IMR-90 (cell line): ENCODE measurements around the gene DUSP6. TPM values are rescaled to one million over a fixed set of nuclear protein-coding genes. Genes with fewer than 3 reads are reported as not detected.

Experiments
- ATAC-seq: fragments of 200-7000 bp; cut with Tn5 transposase; 2 replicates; pipeline ENCODE4 v1.9.1; 2020; ENCODE audit warnings: low read depth, mild to moderate bottlenecking, moderate library complexity
- BruUV-seq: library from RNA; stranded (reverse); fragments of 400-500 nt; replicated peaks from 2 replicates; lab custom pipeline; 2021; lab: Mats Ljungman, UMichigan
- CTCF ChIA-PET: fragments of 300-600 bp; formaldehyde crosslinking; extraction: SDS; loops from one replicate; lab custom pipeline; 2021; ENCODE audit warnings: antibody characterized with exemption; lab: Yijun Ruan, JAX
- POLR2A ChIA-PET: fragments of 300-600 bp; sonication (Branson Sonifier 250); formaldehyde crosslinking; loops from one replicate; lab custom pipeline; 2022; ENCODE audit warnings: antibody characterized with exemption; ENCODE audit not compliant: unreplicated experiment; lab: Charles Lee
- DNase-seq: peaks from one replicate; pipeline ENCODE4 v3.0.0; 2013
- H2AFZ ChIP-seq: replicated peaks from 2 replicates; pipeline ENCODE3; 2013; ENCODE audit warnings: low read length, mild to moderate bottlenecking; ENCODE audit not compliant: poor library complexity
- H2AK5ac ChIP-seq: 2 replicates; pipeline ENCODE4 v1.6.1; 2013; ENCODE audit warnings: low read depth, low read length, inconsistent platforms
- H2AK9ac ChIP-seq: replicated peaks from 2 replicates; pipeline ENCODE3; 2013; ENCODE audit warnings: mild to moderate bottlenecking, low read depth, low read length, moderate library complexity; ENCODE audit not compliant: poor library complexity
- H2BK120ac ChIP-seq: 2 replicates; pipeline ENCODE4 v1.6.1; 2013; ENCODE audit warnings: low read depth, low read length, inconsistent platforms
- H2BK15ac ChIP-seq: 3 replicates; pipeline ENCODE4 v1.6.1; 2013; ENCODE audit warnings: low read depth, low read length, inconsistent platforms
- H2BK20ac ChIP-seq: 2 replicates; pipeline ENCODE4 v1.6.1; 2013; ENCODE audit warnings: low read depth, mild to moderate bottlenecking, inconsistent platforms, low read length, moderate library complexity
- H2BK5ac ChIP-seq: 2 replicates; pipeline ENCODE4 v1.6.1; 2013; ENCODE audit warnings: mild to moderate bottlenecking, low read depth, low read length, inconsistent platforms; ENCODE audit not compliant: poor library complexity, severe bottlenecking
- H3K14ac ChIP-seq: replicated peaks from 2 replicates; pipeline ENCODE4 v1.6.1; 2013; ENCODE audit warnings: low read depth, low read length, inconsistent platforms
- H3K18ac ChIP-seq: 2 replicates; pipeline ENCODE4 v1.6.1; 2013; ENCODE audit warnings: low read depth, low read length, control low read depth
- H3K23ac ChIP-seq: 2 replicates; pipeline ENCODE4 v1.6.1; 2013; ENCODE audit warnings: low read depth, low read length, inconsistent platforms
- H3K27ac ChIP-seq: 2 replicates; pipeline ENCODE4 v1.5.1; 2013; ENCODE audit warnings: mild to moderate bottlenecking, control low read depth, low read length; ENCODE audit not compliant: insufficient read depth
- H3K27me3 ChIP-seq: 2 replicates; pipeline ENCODE4 v1.6.1; 2013; ENCODE audit warnings: low read length; ENCODE audit not compliant: control insufficient read depth, insufficient read depth
- H3K36me3 ChIP-seq: 2 replicates; pipeline ENCODE4 v1.6.1; 2013; ENCODE audit warnings: low read length, mixed read lengths; ENCODE audit not compliant: control insufficient read depth, insufficient read depth
- H3K4ac ChIP-seq: 2 replicates; pipeline ENCODE4 v1.6.1; 2013; ENCODE audit warnings: low read depth, low read length, inconsistent platforms
- H3K4me1 ChIP-seq: 2 replicates; pipeline ENCODE4 v1.6.1; 2013; ENCODE audit warnings: low read length, mixed read lengths; ENCODE audit not compliant: control insufficient read depth, insufficient read depth
- H3K4me2 ChIP-seq: 2 replicates; pipeline ENCODE4 v1.6.1; 2013; ENCODE audit warnings: low read depth, mild to moderate bottlenecking, control low read depth, low read length, moderate library complexity
- H3K4me3 ChIP-seq: 2 replicates; pipeline ENCODE4 v1.5.1; 2013; ENCODE audit warnings: low read depth, mild to moderate bottlenecking, control low read depth, low read length, moderate library complexity; ENCODE audit not compliant: insufficient read depth
- H3K56ac ChIP-seq: 2 replicates; pipeline ENCODE4 v1.6.1; 2013; ENCODE audit warnings: low read length, inconsistent platforms; ENCODE audit not compliant: insufficient read depth; ENCODE audit errors: extremely low read depth
- H3K79me1 ChIP-seq, 2 experiments: 2 replicates each; pipeline ENCODE4 v1.6.1; 2013; ENCODE audit warnings: low read length in 2 of 2, inconsistent platforms in 1 of 2, low read depth in 1 of 2
- H3K9ac ChIP-seq: 2 replicates; pipeline ENCODE4 v1.6.1; 2013; ENCODE audit warnings: low read depth, low read length, control low read depth
- H3K9me1 ChIP-seq: 2 replicates; pipeline ENCODE4 v1.6.1; 2013; ENCODE audit warnings: low read length, inconsistent platforms; ENCODE audit not compliant: insufficient read depth
- H3K9me3 ChIP-seq: 2 replicates; pipeline ENCODE4 v1.6.1; 2013; ENCODE audit warnings: low read length; ENCODE audit not compliant: control insufficient read depth, insufficient read depth
- H4K20me1 ChIP-seq: 2 replicates; pipeline ENCODE4 v1.6.1; 2013; ENCODE audit warnings: low read length, inconsistent platforms; ENCODE audit not compliant: insufficient read depth
- H4K5ac ChIP-seq: 2 replicates; pipeline ENCODE4 v1.6.1; 2013; ENCODE audit warnings: mild to moderate bottlenecking, low read depth, low read length, control low read depth
- H4K8ac ChIP-seq, 2 experiments: 2 replicates each; pipeline ENCODE4 v1.6.1; 2013; ENCODE audit warnings: low read depth in 2 of 2, low read length in 2 of 2, control low read depth in 1 of 2, inconsistent platforms in 1 of 2
- H4K91ac ChIP-seq: 2 replicates; pipeline ENCODE4 v1.6.1; 2013; ENCODE audit warnings: low read depth, low read length, inconsistent platforms; ENCODE audit not compliant: insufficient read depth
- BHLHE40 ChIP-seq: fragments of 150-350 bp; IDR thresholded peaks from 2 replicates; pipeline ENCODE4 v1.6.1; 2016; ENCODE audit warnings: mild to moderate bottlenecking, low read depth, low read length
- CEBPB ChIP-seq: IDR thresholded peaks from 2 replicates; pipeline ENCODE4 v1.6.1; 2012; ENCODE audit warnings: low read depth, low read length, improper control_type of control experiment
- CHD1 ChIP-seq: IDR thresholded peaks from 2 replicates; pipeline ENCODE4 v1.6.1; 2012; ENCODE audit warnings: low read depth, low read length, improper control_type of control experiment
- CTCF ChIP-seq: conservative IDR thresholded peaks from 2 replicates; pipeline ENCODE4 v1.5.1; 2012; ENCODE audit warnings: mild to moderate bottlenecking, low read depth, low read length, improper control_type of control experiment
- ELK1 ChIP-seq: fragments of 150-350 bp; IDR thresholded peaks from 2 replicates; pipeline ENCODE4 v1.6.1; 2016; ENCODE audit warnings: low read depth, mild to moderate bottlenecking, low read length, moderate library complexity, borderline replicate concordance
- FOS ChIP-seq: fragments of 150-350 bp; IDR thresholded peaks from 2 replicates; pipeline ENCODE4 v1.6.1; 2016; ENCODE audit warnings: low read depth, low read length
- MAFK ChIP-seq: IDR thresholded peaks from 2 replicates; pipeline ENCODE4 v1.6.1; 2012; ENCODE audit warnings: low read depth, low read length, improper control_type of control experiment
- MAZ ChIP-seq: IDR thresholded peaks from 2 replicates; pipeline ENCODE4 v1.6.1; 2012; ENCODE audit warnings: low read depth, mild to moderate bottlenecking, low read length, improper control_type of control experiment, moderate library complexity, borderline replicate concordance
- MXI1 ChIP-seq: IDR thresholded peaks from 2 replicates; pipeline ENCODE4 v1.6.1; 2012; ENCODE audit warnings: low read depth, mild to moderate bottlenecking, low read length, moderate library complexity, borderline replicate concordance
- NFE2L2 ChIP-seq: fragments of 150-350 bp; IDR thresholded peaks from 2 replicates; pipeline ENCODE4 v1.6.1; 2016; ENCODE audit warnings: low read depth, mild to moderate bottlenecking, low read length
- POLR2A ChIP-seq: IDR thresholded peaks from 2 replicates; pipeline ENCODE4 v1.6.1; 2012; ENCODE audit warnings: mild to moderate bottlenecking, low read depth, low read length
- RAD21 ChIP-seq: IDR thresholded peaks from 2 replicates; pipeline ENCODE4 v1.6.1; 2012; ENCODE audit warnings: low read length, improper control_type of control experiment
- RCOR1 ChIP-seq: IDR thresholded peaks from 2 replicates; pipeline ENCODE4 v1.6.1; 2012; ENCODE audit warnings: mild to moderate bottlenecking, low read length, improper control_type of control experiment; ENCODE audit not compliant: insufficient replicate concordance
- RFX5 ChIP-seq: IDR thresholded peaks from 2 replicates; pipeline ENCODE4 v1.8.0; 2012; ENCODE audit warnings: low read depth, mild to moderate bottlenecking, low read length, moderate library complexity
- SMC3 ChIP-seq: fragments of 150-350 bp; IDR thresholded peaks from 2 replicates; pipeline ENCODE4 v1.6.1; 2016; ENCODE audit warnings: low read depth, mild to moderate bottlenecking, antibody characterized with exemption, low read length, moderate library complexity
- USF2 ChIP-seq: fragments of 150-350 bp; IDR thresholded peaks from 2 replicates; pipeline ENCODE4 v1.6.1; 2017; ENCODE audit warnings: mild to moderate bottlenecking, antibody characterized with exemption, low read length, low read depth
- WGBS, 2 experiments: methylation state at CpG; one replicate each; pipeline versions ENCODE4 v1.1.5 to v1.1.7; 2013; ENCODE audit warnings: missing lambda C conversion rate in 2 of 2; ENCODE audit not compliant: insufficient read length in 1 of 2; ENCODE audit errors: extremely low coverage in 2 of 2; 5-methylcytosine and 5-hydroxymethylcytosine counted together
- dilution Hi-C: fragments of 300-500 bp; cut with HindIII; formaldehyde crosslinking; loops from one replicate; pipeline ENCODE4 v1.14.3; 2018; ENCODE audit warnings: low sequenced_read_pairs; ENCODE audit not compliant: unreplicated experiment
- in situ Hi-C: fragments of 300-500 bp; cut with MboI; formaldehyde crosslinking; loops from 3 replicates; pipeline ENCODE4 v1.14.3; 2019; ENCODE audit warnings: low sequenced_read_pairs, inconsistent platforms, mixed read lengths
- intact Hi-C: fragments of 100-400 bp; cut with micrococcal nuclease; formaldehyde crosslinking; loops from 2 replicates; pipeline ENCODE4 v1.10.0; 2022
- polyA plus RNA-seq, 3 experiments: library from polyadenylated mRNA; depleted of rRNA; stranded (reverse); fragments of >200 nt; gene quantifications; 2 replicates each; pipeline ENCODE4 v1.2.3, GENCODE V29; 2012; ENCODE audit warnings: low replicate concordance in 1 of 3
- total RNA-seq: library from RNA; depleted of rRNA; stranded (reverse); fragments of >200 nt; gene quantifications from 2 replicates; pipeline ENCODE4 v1.2.3, GENCODE V29; 2012

The DUSP6 gene
- total and polyA plus RNA-seq, 2 of the 4 experiments (the other 2 are of a cell fraction), result 38.5 to 70.1 TPM

GRCh38 chr12:89319606-89320005 is 32.7 kb downstream of the DUSP6 start:
- CTCF ChIA-PET, result interaction anchor here (0.6 kb wide), 1 partner anchor 16 kb away, joined by 5 read pairs; no protein-coding TSS in a partner anchor

More at GRCh38 chr12:89319606-89320005, 32.7 kb downstream of the DUSP6 start:
- DNase-seq (no peak), ATAC-seq (no peak)
- no peak overlapping the region for H3K4ac ChIP-seq
- in situ Hi-C loops, result no loop called here
- POLR2A ChIA-PET, result no interaction called here
- H3K27me3 ChIP-seq, result no peaks in the 10 kb centered on the region
- H3K4me2 ChIP-seq, result no peak overlapping the region
- no peak overlapping the region for H3K23ac ChIP-seq
- no peak overlapping the region for H3K14ac ChIP-seq
- no peak overlapping the region for H2BK120ac ChIP-seq
- H2BK5ac ChIP-seq, result no peak overlapping the region
- H3K56ac ChIP-seq, result no peak overlapping the region
- H3K27ac ChIP-seq, result no peak overlapping the region
- 0 out of 2 replicates have a peak, but pooled peaks cover 1% of the 10 kb centered on the region for H3K4me1 ChIP-seq
- dilution Hi-C loops, result no loop called here
- no peak overlapping the region for H2AK5ac ChIP-seq
- no peak overlapping the region for H2AK9ac ChIP-seq
- intact Hi-C loops, result no loop called here
- H4K91ac ChIP-seq, result no peak overlapping the region
- H3K9me3 ChIP-seq, result no peaks in the 10 kb centered on the region
- no peak overlapping the region for H2AFZ ChIP-seq
- no peaks in the 10 kb centered on the region for H4K20me1 ChIP-seq
- no peak overlapping the region for H4K8ac ChIP-seq
- H4K5ac ChIP-seq, result no peak overlapping the region
- H3K4me3 ChIP-seq, result no peak overlapping the region
- H3K36me3 ChIP-seq, result no peaks in the 10 kb centered on the region
- no peaks in the 10 kb centered on the region for H3K79me1 ChIP-seq
- no CpG with 5 or more reads among the region's 2 CpGs for WGBS, 2 experiments
- H3K18ac ChIP-seq, result no peak overlapping the region
- H2BK15ac ChIP-seq, result no peak overlapping the region
- H3K9ac ChIP-seq, result no peak overlapping the region
- no TSS peak for BruUV-seq
- no peak for TF ChIP-seq USF2
- no peak for TF ChIP-seq FOS
- no peak for TF ChIP-seq CHD1
- no peak for TF ChIP-seq SMC3
- no peak for TF ChIP-seq CEBPB
- TF ChIP-seq NFE2L2, result no peak
- TF ChIP-seq RFX5, result no peak
- TF ChIP-seq MAFK, result no peak
- no peak for TF ChIP-seq CTCF
- TF ChIP-seq POLR2A, result no peak
- no peak for TF ChIP-seq RAD21
- no peak for TF ChIP-seq ELK1
- TF ChIP-seq RCOR1, result no peak
- TF ChIP-seq MAZ, result no peak
- TF ChIP-seq BHLHE40, result no peak
- TF ChIP-seq MXI1, result no peak
- no peaks in the 10 kb centered on the region for H3K9me1 ChIP-seq
- no peak overlapping the region for H2BK20ac ChIP-seq
